ENCODE measurements around the gene PLSCR2.

- no peak for TF ChIP-seq CTCF (conservative IDR thresholded peaks at IDR 0.05; ENCODE audit: low read depth, low read length)
- no peak for TF ChIP-seq EZH2 (IDR thresholded peaks at IDR 0.05; ENCODE audit: borderline replicate concordance, low read depth, low read length, poor library complexity, severe bottlenecking)
These were observed 38.2 kb upstream of the PLSCR2 start for GRCh38 chr3:146507331-146508120.
